HepG2 (cell line): ENCODE measurements around the gene HOXD9. TPM values are rescaled to one million over a fixed set of nuclear protein-coding genes. Genes with fewer than 3 reads are reported as not detected.

Experiments
- ARID3A ChIP-seq: IDR thresholded peaks from 2 replicates; pipeline ENCODE4 v1.6.1; 2012; ENCODE audit warnings: low read depth, low read length, improper control_type of control experiment
- CBX2 ChIP-seq, 2 experiments: fragments of 200-600 bp in 1 of 2; sonication (generic); formaldehyde crosslinking in 1 of 2; IDR thresholded peaks; 2 replicates each; pipeline versions ENCODE4 v1.7.0 to v1.8.1; 2018 to 2022; ENCODE audit warnings: low read depth in 2 of 2, low read length in 1 of 2, mild to moderate bottlenecking in 1 of 2, missing genetic modification reagents in 1 of 2
- CENPT ChIP-seq: sonication (generic); formaldehyde crosslinking; IDR thresholded peaks from 2 replicates; pipeline ENCODE4 v1.8.0; 2022; ENCODE audit warnings: low read depth, mild to moderate bottlenecking, moderate library complexity, missing genetic modification reagents
- CHCHD3 ChIP-seq: sonication (generic); formaldehyde crosslinking; IDR thresholded peaks from 2 replicates; pipeline ENCODE4 v1.8.0; 2022; ENCODE audit warnings: mild to moderate bottlenecking, missing genetic modification reagents, moderate library complexity
- DBP ChIP-seq: sonication (generic); formaldehyde crosslinking; IDR thresholded peaks from 2 replicates; pipeline ENCODE4 v1.4.0; 2020; ENCODE audit warnings: missing genetic modification reagents; ENCODE audit errors: not compliant biosample characterization
- FOXA1 ChIP-seq, 2 experiments: fragments of 450-650 bp in 1 of 2; sonication (generic) in 1 of 2; formaldehyde crosslinking in 1 of 2; IDR thresholded peaks; 2 replicates each; pipeline versions ENCODE4 v1.4.0 to v1.6.1; 2016 to 2020; ENCODE audit warnings: missing genetic modification reagents in 1 of 2
- FOXO4 ChIP-seq: sonication (generic); formaldehyde crosslinking; conservative IDR thresholded peaks from 2 replicates; pipeline ENCODE4 v1.8.1; 2023; ENCODE audit warnings: missing genetic modification reagents
- HDAC1 ChIP-seq: sonication (generic); formaldehyde crosslinking; IDR thresholded peaks from 2 replicates; pipeline ENCODE4 v1.5.1; 2020; ENCODE audit warnings: mild to moderate bottlenecking, missing genetic modification reagents
- HMGXB3 ChIP-seq: sonication (generic); formaldehyde crosslinking; IDR thresholded peaks from 2 replicates; pipeline ENCODE4 v1.4.0; 2020; ENCODE audit warnings: missing genetic modification reagents, borderline replicate concordance
- HOXA3 ChIP-seq: sonication (generic); formaldehyde crosslinking; IDR thresholded peaks from 2 replicates; pipeline ENCODE4 v1.5.0; 2020; ENCODE audit warnings: missing genetic modification reagents
- KDM2A ChIP-seq: sonication (generic); formaldehyde crosslinking; IDR thresholded peaks from 2 replicates; pipeline ENCODE4 v1.4.0; 2020; ENCODE audit warnings: low read depth, missing genetic modification reagents, borderline replicate concordance
- NFRKB ChIP-seq: fragments of 450-650 bp; IDR thresholded peaks from 2 replicates; pipeline ENCODE4 v1.6.1; 2017
- NR2F6 ChIP-seq, 2 experiments: IDR thresholded peaks; 2 replicates each; pipeline ENCODE4 v1.6.1; 2016; ENCODE audit warnings: antibody characterized with exemption in 1 of 2, mild to moderate bottlenecking in 1 of 2
- PTBP1 ChIP-seq: fragments of 200-400 bp; formaldehyde crosslinking; IDR thresholded peaks from 2 replicates; pipeline ENCODE4 v1.6.1; 2018; ENCODE audit warnings: low read length, low read depth; ENCODE audit not compliant: poor library complexity, severe bottlenecking
- SMAD9 ChIP-seq: sonication (generic); formaldehyde crosslinking; IDR thresholded peaks from 2 replicates; pipeline ENCODE4 v1.5.1; 2020; ENCODE audit warnings: mild to moderate bottlenecking, missing genetic modification reagents
- SMC3 ChIP-seq: IDR thresholded peaks from 2 replicates; pipeline ENCODE4 v1.6.1; 2011; ENCODE audit warnings: low read length, improper control_type of control experiment
- ZBTB7B ChIP-seq: sonication (generic); formaldehyde crosslinking; IDR thresholded peaks from 2 replicates; pipeline ENCODE4 v1.4.0; 2020; ENCODE audit warnings: missing genetic modification reagents
- ZKSCAN5 ChIP-seq: sonication (generic); formaldehyde crosslinking; IDR thresholded peaks from 2 replicates; pipeline ENCODE4 v1.5.1; 2020; ENCODE audit warnings: mild to moderate bottlenecking, missing genetic modification reagents
- ZNF430 ChIP-seq: sonication (generic); formaldehyde crosslinking; IDR thresholded peaks from 2 replicates; pipeline ENCODE4 v1.9.0; 2021; ENCODE audit warnings: mild to moderate bottlenecking, missing genetic modification reagents
- ZNF451 ChIP-seq: sonication (generic); formaldehyde crosslinking; IDR thresholded peaks from 2 replicates; pipeline ENCODE4 v1.5.0; 2020; ENCODE audit warnings: mild to moderate bottlenecking, missing genetic modification reagents
- ZSCAN30 ChIP-seq: sonication (generic); formaldehyde crosslinking; IDR thresholded peaks from 2 replicates; pipeline ENCODE4 v1.5.0; 2020; ENCODE audit warnings: mild to moderate bottlenecking, missing genetic modification reagents
- polyA plus RNA-seq, 8 experiments: library from polyadenylated mRNA; depleted of rRNA in 3 of 8; stranded (reverse) in 7 of 8; unstranded in 1 of 8; fragments of >200 nt; fragmentation: Illumina TruSeq in 4 of 8; extraction: Trizol in 4 of 8; gene quantifications; 2 replicates each; pipeline versions ENCODE4 v1.2.1 to v1.2.3, GENCODE V29; 2011 to 2016; ENCODE audit warnings: low read depth in 4 of 8, missing spikeins in 1 of 8, mixed read lengths in 1 of 8; ENCODE audit not compliant: insufficient read depth in 1 of 8
- total RNA-seq, 5 experiments: library from RNA; depleted of rRNA; stranded (reverse); fragments of >200 nt; fragmentation: Illumina TruSeq; extraction: Trizol; gene quantifications; 2 replicates each; pipeline ENCODE4 v1.2.3, GENCODE V29; 2016; ENCODE audit warnings: low read depth in 1 of 5

Gene HOXD9
- total and polyA plus RNA-seq, 2 of the 13 experiments (the other 11 are each of a cell fraction or from before 2014, with no cell fraction given) = not detected

DNA sequence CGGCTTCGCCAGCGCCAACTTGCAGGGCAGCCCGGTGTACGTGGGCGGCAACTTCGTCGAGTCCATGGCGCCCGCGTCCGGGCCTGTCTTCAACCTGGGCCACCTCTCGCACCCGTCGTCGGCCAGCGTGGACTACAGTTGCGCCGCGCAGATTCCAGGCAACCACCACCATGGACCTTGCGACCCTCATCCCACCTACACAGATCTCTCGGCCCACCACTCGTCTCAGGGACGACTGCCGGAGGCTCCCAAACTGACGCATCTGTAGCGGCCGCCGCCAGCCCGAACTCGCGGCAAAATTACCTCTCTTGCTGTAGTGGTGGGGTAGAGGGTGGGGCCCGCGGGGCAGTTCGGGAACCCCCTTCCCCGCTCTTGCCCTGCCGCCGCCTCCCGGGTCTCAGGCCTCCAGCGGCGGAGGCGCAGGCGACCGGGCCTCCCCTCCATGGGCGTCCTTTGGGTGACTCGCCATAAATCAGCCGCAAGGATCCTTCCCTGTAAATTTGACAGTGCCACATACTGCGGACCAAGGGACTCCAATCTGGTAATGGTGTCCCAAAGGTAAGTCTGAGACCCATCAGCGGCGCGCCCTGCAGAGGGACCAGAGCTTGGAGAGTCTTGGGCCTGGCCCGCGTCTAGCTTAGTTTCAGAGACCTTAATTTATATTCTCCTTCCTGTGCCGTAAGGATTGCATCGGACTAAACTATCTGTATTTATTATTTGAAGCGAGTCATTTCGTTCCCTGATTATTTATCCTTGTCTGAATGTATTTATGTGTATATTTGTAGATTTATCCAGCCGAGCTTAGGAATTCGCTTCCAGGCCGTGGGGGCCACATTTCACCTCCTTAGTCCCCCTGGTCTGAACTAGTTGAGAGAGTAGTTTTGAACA, 49.7 kb downstream of the HOXD9 start (continued):
- TF ChIP-seq FOXO4 (CRISPR knock-in tag) (no peak), ZSCAN30 (CRISPR knock-in tag) (no peak), ZBTB7B (CRISPR knock-in tag) (peak; percentile 65; the same call in 1 of the 2 replicates), CHCHD3 (CRISPR knock-in tag) (no peak), CBX2 (IDR thresholded peaks at IDR 0.05; ENCODE audit: low read depth, low read length) (no peak; the same call in 1 of the 2 replicates), CBX2 (CRISPR knock-in tag; IDR thresholded peaks at IDR 0.05; ENCODE audit: low read depth) (no peak), ARID3A (0 out of 2 replicates have a peak, but pooled peaks have one; percentile 20), CENPT (CRISPR knock-in tag) (no peak), DBP (no peak), FOXA1 (IDR thresholded peaks at IDR 0.05) (no peak), FOXA1 (CRISPR knock-in tag; IDR thresholded peaks at IDR 0.05) (no peak), NR2F6 (IDR thresholded peaks at IDR 0.05) (no peak), NR2F6 (CRISPR knock-in tag; IDR thresholded peaks at IDR 0.05) (no peak), ZNF430 (no peak), HOXA3 (CRISPR knock-in tag) (peak; percentile 16; the same call in 1 of the 2 replicates), SMAD9 (CRISPR knock-in tag) (no peak), HDAC1 (CRISPR knock-in tag) (0 out of 2 replicates have a peak, but pooled peaks have one; percentile 52), NFRKB (no peak), SMC3 (no peak), PTBP1 (no peak), ZKSCAN5 (no peak), KDM2A (CRISPR knock-in tag) (peak; percentile 39; the same call in 1 of the 2 replicates), ZNF451 (CRISPR knock-in tag) (no peak), HMGXB3 (no peak)
